HG03025 (cell line): ENCODE data around the gene SYT10.
"Not testable (repeated sequence)": the region's sequence is repeated elsewhere in the genome, so short reads cannot be mapped to it uniquely, and the experiment has no call there.

Experiments used
- ATAC-seq: cut with Tn5 transposase; IDR thresholded peaks from one replicate; pipeline ENCODE4 v1.9.1; 2021; ENCODE audit warnings: mild to moderate bottlenecking, moderate library complexity; ENCODE audit not compliant: unreplicated experiment, low FRiP score

The SYT10 gene

DNA sequence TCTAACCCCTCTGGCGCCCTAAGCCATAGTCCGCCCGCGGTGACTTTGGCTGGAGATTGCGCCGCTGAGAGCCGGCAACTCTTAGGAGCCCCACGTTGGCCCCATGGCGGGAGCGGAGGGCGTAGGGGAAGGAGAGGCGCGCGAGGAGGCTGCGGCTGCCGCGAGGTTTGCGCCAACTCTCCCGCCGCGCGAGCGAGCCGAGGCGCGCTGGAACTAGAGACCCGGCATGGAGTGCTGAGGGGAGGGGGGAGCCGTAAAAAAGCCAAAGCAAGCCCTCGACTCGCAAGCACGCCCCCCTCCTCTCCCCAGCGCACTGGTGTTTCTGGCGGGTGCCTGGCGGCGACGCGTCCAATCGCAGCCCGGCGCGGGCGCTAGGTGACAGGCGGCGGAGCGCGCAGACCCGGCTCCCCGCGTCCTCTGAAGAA lies at the start of gene SYT10:
TSS of gene SYT10 (minus strand) at position 233 of the 425 bp plus-strand sequence. CDS start 297 bp downstream, outside the sequence.
- ATAC-seq, result no peak

DNA sequence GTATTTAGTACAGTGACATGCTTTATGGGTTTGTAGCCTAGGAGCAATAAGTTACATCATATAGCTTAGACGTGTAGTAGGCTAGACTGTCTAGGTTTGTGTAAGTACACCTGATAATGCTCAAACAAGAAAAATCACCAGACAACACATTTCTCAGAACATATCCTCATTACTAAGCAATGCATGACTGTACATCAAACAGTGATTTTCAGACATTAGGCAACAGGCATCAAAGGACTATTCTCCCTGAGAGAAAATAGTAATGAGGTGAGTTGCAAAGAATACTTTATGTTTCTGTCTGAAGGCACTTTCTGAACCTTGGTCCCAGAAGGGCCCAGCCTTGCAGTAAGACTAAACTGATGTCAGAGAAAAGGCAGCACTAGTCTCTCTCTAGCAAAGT lies 48.4 kb upstream of the SYT10 start:
- ATAC-seq, result no peak

GRCh38 chr12:33486058-33486457 lies 46.4 kb upstream of the SYT10 start:
- ATAC-seq, result no peak

GRCh38 chr12:33484161-33484560 lies 44.5 kb upstream of the SYT10 start:
- ATAC-seq, result no peak

- no peak for ATAC-seq
Observed at GRCh38 chr12:33480366-33480765, 40.7 kb upstream of the SYT10 start.

GRCh38 chr12:33476058-33476457 lies 36.4 kb upstream of the SYT10 start:
- no peak for ATAC-seq

DNA sequence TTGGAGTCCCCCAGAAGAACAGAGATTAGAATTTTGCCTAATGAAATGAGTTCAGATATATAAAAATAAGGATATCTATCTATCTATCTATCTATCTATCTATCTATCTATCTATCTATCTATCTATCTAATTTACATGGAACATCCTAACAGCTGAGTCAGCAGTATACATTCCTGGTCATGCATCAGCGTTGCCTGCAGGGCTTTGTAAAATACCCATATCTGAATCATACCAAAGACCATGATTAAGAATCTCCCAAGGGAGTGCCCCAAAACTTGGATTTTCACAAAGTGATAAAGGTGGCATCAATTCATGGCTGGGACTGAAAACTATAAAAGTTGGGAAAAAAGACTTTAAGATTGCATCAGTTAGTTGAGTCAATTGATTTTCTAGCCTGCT lies 32.7 kb upstream of the SYT10 start:
- no peak for ATAC-seq

GRCh38 chr12:33455096-33455495 lies 15.5 kb upstream of the SYT10 start:
- no peak for ATAC-seq

GRCh38 chr12:33450480-33450879 lies 10.9 kb upstream of the SYT10 start:
- ATAC-seq, result no peak

DNA sequence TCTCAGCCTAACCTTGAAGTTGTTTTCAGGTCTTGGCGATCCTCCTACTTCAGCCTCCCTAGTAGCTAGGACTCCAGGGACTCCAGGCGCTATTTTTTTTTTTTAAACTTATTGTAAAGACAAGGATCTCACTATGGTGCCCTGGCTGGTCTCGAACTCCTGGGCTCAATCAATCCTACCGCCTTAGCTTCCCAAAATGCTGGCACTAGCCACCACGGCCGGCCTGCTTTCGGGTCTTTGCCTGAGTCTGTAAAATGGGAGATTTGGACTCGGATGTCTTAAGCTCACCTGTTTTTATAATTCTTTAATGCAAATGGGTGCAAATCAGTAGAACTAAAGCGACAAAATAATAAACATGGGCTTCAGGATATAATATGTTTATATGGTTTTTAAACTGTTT lies 858 bp upstream of the SYT10 start:
- ATAC-seq, result no peak

GRCh38 chr12:33438851-33439586 lies 600 bp downstream of the SYT10 start:
- no peak for ATAC-seq

GRCh38 chr12:33438025-33438772 lies 1.4 kb downstream of the SYT10 start:
- no peak for ATAC-seq

DNA sequence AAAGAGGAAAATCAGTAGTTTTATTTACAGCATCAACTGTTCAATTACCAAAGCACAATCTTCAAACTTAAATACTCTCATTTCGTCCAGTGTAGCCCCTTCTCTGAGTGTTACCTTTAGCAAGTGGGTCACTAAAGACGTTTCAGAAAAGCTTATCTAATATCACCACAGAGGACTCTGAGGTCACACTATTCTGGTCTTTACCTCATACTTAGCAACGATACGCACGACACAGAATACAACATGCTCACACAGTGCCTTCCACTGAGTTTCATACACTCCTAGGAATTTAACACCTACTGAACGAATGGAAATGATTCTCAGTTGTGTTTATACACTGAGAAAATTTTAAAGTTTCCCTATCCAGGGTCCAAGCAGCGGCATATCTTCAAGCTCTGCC lies 2.0 kb downstream of the SYT10 start:
- no peak for ATAC-seq

- no peak for ATAC-seq
Observed at GRCh38 chr12:33432992-33433391, 6.6 kb downstream of the SYT10 start.

DNA sequence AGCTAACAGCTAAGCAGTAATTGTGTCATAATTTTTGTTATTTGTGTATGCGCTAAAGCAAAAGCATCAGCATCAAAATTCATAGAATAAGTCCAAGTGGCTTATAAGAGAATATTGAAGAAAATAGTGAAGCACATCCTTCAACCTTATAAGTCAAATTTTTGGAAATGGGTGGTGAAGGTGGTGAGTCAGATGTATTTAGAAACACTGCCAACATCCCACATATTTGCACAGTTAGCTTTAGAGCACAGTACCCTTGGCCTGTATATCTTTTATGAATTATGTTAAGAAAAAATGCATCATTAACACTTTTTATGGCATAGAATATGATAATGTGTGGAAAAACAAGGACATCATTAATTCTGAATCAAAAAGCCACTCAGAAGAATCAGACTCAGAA lies 8.0 kb downstream of the SYT10 start:
- ATAC-seq, result no peak

- ATAC-seq, result no peak
Observed at GRCh38 chr12:33429468-33429867, 10.2 kb downstream of the SYT10 start.

- ATAC-seq, result no peak
Observed at GRCh38 chr12:33427071-33427470, 12.5 kb downstream of the SYT10 start.

DNA sequence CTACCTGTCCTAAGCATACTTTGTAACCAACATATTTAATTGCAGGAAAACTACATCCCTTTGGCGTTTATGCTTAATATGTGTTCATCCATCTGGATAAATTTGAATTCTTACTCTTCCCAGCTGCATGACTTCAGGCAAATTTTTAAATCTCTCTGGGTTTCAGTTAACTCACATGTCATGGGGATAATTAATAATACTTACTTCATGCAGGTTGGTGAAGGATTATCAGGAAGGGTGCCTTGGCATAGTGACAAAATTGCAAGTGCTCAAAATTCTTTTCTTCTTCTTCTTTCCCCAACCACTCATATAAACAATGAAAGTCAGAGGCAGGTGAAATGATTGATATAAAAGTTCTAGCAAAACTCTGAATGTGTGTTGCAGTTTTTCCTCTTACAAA lies 15.9 kb downstream of the SYT10 start:
- ATAC-seq, result no peak

DNA sequence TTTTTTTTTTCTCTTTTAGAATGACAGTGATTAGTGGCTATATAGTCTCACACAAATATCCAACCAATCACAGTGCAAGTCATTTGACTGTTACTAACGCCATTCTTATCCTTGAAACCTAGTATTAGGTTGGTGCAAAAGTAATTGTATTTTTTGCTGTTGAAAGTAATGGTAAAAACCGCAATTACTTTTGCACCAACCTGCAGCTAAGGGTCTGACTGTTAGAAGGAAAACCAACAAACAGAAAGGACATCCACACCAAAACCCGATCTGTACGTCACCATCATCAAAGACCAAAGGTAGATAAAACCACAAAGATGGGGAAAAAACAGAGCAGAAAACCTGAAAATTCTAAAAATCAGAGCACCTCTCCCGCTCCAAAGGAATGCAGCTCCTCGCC lies 27.2 kb downstream of the SYT10 start:
- not testable (repeated sequence) for ATAC-seq

DNA sequence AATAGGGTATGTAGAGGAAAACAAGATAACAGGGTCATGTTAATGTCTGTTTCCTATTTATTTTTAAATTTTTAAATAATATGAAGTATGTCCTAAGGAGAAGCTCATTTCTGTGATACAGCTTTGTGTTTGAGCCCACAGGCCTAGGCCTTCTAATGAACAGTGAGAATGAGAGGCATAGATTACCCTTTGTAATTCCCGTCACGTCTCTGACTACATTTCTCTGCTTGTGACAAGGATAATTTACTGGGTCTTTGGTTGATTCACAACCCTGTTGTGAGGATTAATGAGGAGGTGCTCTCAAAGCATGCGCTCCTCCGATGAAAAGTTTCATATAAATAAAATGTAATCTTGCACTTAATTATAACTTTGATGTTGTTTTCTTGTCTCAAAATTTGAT lies 56.1 kb downstream of the SYT10 start:
- no peak for ATAC-seq

DNA sequence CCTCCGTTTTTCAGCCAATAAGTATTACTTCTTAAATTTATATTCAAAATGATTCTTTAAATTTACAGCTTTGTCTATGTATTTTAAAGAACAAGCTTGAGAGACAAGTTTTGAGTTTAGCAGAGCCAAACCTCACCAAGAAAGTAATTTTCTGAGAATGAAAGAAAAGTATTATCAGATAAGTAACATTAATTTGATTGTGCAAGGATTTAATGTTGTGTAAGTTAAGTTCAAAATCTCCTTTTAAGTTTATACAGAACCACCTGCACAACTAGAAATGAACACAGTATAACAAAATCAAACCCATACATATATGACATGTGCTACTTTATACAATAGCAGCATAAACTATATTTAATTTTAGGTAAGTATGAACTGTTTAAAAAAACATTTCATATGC lies 63.5 kb downstream of the SYT10 start:
- ATAC-seq, result no peak

- no peak for ATAC-seq
Observed at GRCh38 chr12:33370318-33370717, 69.3 kb downstream of the SYT10 start.
